T-helper 2 cell treated with Interferon-gamma antibody and Interleukin-4, amounts not matched to agents 100 ng/mL and 5 ng/mL, for 36 hours (primary cell): ENCODE data around the gene EPAS1. TPM values are rescaled to one million over a fixed set of nuclear protein-coding genes. Genes with fewer than 3 reads are reported as not detected.

Source experiments
- intact Hi-C: fragments of 100-400 bp; cut with micrococcal nuclease; formaldehyde crosslinking; loops from one replicate; pipeline ENCODE4 v1.15.1; 2023
- total RNA-seq: library from RNA; stranded (reverse); gene quantifications from 2 replicates; pipeline ENCODE4 v1.2.3, GENCODE V29; 2022

EPAS1 gene
- total RNA-seq, 1 donor from 2014 or later, result 28.2 TPM

DNA sequence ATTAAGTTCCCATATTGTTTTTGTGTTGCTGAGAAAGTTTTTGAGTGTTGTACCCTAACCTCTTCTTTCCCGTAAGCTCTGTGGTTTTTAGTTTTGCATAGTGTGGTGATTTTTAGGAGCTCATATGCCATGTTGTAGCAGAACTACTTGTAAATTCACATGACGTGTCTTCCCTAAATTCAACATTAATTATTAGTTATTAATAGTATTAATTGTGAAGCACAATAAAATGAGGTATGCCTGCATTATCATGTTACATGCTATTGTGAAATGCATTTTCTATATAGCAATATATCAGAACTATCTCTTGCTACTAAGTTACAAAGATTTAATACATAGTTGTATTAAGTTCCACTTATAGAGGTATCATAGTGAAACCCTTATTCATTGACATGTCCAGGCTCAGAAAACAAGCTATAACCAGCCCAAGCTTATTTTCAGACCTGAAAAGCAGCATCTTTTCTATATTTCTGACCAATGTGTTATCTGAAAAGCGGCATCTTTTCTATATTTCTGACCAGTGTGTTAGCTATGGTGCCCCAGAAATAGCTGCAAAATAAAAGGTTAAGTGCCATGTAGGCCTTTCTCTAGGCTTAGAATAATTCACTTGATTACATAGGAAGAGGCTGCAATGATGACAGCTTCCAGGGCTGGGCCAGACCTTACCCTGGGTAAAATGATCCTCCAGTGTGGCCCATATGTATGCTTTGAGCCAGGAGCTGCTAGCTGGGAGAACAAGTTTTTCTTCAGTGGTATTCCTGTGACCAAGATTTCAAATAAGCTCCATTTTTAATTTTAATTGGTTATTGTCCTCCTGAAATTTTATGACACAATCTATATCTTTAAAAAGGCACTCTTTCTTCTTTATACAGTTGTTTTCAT lies 21.6 kb downstream of the EPAS1 start:
- intact Hi-C loops, result no loop called here

DNA sequence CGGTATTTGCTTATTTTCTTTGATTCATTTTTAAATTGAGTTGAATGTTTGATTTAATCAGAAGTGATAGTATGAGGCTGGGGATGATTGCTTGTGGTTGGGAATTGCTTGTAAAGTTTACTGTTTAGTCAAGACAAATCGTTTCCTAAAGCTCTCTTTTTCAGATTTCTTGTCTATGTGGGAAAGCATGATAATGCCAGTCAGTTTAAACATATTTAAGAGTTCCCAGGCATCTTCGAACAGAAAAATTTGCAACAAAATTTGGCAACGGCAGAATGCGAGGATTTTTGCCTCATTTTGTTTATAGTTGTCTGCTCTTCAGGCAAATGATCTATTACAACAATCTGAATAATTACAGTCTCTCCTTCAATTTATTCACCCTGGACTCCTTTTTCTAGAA lies 22.5 kb downstream of the EPAS1 start:
- intact Hi-C loops, result no loop called here

DNA sequence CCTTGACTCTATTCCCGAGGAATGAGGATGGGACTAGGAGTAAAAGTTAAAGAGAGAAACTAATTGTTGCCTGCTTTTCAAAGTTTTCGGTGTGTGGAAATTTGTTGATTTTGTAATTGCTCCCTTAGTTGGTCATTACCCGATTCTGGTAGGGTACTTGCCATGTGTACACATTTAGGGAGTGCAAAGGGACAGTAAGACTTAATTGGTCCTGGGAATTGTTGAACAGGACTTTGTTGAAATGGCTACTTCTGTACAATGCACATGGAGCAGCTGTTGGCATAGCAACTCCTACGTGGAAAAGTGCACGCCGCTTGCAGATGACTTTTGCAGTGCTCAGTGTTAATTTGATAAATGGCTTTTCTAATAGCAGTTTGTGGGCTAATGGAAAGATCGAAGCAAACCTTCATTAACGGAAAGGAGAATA lies 22.9 kb downstream of the EPAS1 start:
- intact Hi-C loops, result no loop called here

DNA sequence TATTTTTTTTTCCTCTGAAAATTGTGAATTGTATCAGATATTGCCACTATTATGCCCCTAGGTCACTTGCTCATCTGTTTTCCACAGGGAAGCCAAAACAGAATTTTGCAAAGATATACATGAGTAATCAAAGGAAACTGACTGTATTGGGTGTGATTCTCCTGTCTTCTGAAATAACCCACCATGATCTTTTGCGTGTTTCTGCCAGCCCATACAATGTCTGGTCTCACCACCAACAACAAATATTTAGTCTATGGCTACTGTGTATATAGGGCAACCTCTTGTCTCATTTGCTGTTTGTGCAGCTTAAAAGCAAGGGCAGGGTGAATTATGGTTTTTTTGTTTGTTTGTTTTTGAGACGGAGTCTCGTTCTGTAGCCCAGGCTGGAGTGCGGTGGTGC lies 26.5 kb downstream of the EPAS1 start:
- intact Hi-C loops, result no loop called here

DNA sequence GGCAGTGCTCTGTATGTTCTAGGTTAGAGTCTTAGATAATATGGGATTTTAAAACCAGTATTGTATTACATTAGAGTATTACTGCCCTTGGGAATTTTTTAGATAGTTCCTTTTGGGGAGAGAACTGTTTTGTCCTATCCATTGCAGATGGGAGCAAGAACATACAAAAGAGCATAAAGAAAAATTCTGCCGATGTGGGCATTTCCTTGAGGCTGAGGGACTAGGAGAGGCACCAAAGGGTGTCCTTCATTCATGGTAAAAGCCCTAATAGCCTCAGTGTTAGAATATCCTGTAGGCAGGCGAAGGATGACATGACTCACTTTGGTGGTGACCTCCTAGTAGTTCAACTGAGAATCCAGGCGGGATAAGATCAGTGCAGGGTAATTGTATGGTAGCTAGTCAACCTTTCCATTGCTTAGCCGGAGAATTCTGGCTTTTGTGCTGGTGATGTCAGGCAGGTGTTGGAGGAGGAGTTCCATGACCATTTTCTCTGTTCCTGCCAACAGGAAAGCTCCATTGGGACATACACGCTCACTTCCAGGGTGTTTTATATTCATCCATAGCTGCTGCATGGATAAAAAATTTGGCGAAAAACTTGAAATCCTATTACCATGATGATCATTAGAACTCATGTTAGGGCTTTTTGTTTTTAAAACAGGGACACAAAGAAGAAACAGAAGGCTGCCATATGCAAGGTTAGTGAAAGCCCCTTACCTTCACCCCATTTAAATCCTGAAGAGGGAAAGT lies 28.1 kb downstream of the EPAS1 start:
- intact Hi-C loops, result no loop called here

DNA sequence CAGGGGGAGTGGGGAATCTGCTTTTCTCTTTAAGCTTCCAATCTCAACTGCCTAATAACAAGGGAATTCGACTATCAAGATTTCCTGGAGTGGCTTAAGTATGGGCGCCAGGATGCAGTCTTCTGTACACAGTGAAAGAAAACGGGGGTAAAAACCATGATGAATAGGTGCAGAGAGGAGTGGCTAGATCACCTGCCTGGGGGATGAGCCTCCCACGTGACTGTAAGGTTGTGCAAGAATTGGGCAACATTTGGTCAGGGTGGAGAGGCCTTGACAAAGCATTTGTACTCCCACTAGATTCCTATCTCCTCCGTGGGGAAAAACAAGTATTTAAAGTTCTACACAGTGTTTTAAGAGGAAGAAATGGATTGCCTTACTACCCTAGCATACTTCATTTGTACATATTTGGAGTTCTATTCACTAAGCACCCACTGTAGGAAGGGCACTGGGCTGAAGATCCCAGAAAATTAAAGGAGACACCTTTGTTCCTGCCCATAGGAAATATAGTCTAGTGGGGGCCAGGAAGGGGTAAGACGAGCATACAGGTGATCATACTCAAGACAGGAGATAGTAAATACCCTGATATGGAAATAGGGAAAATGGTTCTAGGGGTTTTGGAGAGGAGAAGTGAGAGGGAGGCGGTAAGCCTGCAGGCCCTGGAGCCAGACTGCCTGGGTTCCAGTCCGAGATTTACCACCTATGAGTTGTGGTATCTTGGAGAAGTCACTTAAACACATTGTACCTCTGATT lies 29.2 kb downstream of the EPAS1 start:
- intact Hi-C loops, result no loop called here

DNA sequence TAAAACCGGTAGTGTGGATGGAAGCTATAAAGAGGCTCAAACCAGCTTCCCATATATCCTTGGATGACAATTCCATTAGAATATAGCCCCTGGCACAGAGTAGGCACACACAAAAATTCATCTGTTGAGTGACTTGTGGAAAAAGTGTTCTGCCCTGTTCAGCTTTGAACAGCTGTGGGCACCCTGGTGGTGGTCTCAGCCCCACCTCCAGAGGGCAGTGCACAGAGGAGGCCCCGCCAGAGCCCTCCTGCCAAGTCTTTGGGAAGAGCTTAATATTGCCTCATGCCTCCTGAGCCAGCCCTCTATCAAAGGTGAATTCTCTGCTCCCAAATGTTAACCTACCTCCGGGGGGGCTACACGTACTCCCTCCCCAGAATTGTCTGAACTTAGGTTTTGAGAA lies 30.4 kb downstream of the EPAS1 start:
- intact Hi-C loops, result no loop called here

DNA sequence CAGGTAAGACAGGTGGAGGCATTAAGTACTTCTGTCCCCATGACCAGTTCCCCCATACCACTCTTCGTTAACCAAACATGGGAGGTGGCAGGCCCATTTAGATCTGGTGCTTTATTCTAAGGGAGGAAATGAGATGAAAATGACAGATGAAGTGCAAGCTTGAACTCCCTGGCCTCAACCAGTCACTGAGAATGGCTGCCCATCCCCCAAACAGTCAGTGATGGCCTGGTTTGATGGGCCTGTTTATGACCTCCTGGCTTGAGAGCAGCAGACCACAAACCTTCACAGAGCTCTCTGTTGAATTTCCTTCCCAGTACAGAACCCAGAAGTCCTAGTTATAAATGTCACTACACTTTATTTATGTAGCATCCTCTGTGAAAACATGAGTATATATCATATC lies 31.1 kb downstream of the EPAS1 start:
- intact Hi-C loops, result no loop called here

DNA sequence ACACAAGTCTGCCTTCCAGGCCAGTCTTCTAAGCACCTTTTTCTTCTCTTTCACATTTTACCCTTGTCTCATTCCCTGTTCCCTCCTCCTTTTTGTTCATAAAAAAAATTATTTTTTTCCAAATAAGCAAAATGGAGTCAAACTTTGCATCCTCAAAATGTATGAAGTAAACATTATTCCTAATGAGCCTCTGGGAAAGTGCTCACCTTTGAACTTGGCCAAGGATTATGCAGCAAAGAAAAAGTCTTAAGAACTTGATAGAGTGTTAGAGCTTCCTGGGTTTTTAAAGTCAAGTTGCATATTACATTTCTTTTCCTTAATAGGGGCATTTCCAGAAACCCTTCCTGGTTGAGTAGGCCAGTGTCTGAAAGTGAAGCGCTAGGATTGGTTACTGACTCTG lies 31.6 kb downstream of the EPAS1 start:
- intact Hi-C loops, result no loop called here

DNA sequence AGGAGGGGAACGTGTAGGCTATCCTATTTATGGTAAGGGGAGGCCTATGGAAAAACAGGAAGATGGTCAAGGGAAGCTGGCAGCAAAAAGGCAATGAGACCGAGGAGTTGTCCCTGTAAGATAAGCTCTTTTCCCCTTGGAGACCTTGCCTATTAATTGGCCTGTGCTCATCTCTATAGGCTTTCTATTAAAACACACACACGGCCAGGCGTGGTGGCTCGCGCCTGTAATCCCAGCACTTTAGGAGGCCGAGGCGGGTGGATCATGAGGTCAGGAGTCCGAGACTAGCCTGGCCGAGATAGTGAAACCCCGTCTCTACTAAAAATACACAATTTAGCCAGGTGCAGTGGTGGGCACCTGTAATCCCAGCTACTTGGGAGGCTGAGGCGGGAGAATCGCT lies 32.1 kb downstream of the EPAS1 start:
- intact Hi-C loops, result no loop called here

DNA sequence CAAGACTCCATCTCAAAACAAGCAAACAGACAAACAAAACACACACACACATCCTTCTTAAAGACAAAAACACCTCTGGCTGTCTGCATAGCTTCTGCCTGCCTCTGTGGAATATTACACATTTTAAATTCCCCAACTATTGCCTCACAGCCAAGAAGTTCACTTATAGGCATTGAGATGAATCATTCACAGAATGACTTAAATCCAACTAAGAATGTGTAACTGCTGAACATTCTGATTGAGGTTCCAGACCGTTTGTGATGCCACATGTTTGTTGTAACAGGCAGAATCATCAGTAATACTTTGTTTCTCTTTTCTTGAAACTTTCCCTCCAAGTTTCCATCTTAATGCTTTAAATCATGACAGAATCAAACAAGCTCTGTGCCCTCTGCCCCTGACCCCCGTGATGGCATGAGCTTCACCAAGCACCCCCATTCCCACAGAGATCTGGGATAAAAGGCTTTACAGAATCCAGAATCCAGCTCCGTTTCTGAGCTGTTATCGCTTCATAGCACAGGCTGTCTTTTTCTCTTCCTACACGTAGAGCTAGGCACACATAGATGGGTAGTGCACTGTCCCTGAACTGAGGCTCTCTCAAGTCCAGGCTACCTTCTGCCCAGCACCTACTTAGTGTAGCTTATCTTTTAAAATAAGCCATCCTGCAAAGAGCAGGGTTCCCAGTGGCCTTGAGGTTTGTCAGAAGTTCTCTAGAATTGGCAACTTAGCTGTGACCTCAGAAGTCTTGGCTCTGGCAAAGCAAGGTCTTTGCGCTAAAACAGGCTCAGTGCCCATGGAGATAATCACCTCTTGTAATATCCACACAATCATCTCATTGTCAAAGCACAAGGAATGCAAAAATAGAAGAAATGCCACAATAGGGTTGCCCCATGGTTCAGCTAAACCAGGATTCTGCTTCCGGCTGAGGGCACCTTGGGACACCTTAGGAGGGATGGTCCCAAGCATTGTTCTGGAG lies 32.9 kb downstream of the EPAS1 start:
- intact Hi-C loops, result no loop called here

DNA sequence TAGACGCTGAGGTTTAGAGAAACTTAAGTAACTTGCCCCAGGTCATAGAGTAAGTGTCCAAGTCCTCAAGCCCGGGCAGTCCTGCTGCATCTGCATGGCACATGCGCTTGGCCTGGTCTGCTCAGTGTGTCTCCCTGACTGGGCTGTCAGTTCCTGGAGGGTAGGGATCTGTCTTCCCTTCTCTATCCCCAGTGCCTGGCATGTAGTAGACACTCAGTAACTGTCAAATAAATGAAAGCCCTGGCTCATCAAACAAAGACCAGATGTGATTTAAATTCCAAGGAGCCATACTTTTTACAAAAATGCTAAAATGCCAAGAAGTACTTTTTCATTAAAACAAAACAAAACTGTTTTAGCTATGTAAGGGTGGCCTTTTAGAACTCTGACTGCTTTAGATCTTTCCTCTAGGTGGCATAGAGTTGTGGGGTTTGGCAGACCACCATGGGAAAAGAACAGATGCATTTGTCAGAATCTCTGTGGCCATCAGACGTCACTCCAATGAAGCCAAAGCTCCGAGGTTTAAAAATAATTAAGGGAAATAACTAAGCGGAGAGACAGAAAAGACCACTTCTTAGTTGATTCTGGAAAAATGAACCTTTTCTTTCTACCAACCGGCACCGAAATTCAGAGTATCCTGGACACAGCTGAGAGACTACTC lies 34.0 kb downstream of the EPAS1 start:
- intact Hi-C loops, result no loop called here

DNA sequence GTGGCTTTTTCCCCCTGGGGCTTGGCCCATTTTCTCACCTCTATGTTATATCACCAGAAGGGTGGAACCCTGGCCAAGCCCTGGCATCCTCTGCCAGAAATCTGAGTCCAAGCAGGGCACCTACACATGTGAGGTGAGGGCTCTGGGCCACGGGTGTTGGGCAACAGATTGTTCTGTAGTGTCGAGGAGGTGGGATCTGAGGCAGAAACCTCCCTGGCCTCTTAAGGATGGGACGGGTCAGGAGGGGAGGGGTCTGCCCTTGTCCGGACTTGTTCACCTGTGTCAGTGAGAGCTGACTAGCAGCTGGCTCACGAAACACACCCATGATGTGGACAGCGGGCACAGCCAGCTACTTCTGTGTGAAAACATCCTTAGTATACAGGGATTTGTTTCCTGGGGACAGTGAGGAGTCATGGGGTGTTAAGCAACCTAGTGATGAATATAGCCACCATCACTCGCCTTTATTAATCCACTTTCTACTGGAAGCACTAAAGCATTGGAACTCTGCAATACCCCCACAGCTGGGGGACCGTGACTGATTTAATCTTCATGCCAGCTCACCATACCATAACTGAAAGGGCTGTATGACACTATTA lies 35.6 kb downstream of the EPAS1 start:
- intact Hi-C loops, result no loop called here

DNA sequence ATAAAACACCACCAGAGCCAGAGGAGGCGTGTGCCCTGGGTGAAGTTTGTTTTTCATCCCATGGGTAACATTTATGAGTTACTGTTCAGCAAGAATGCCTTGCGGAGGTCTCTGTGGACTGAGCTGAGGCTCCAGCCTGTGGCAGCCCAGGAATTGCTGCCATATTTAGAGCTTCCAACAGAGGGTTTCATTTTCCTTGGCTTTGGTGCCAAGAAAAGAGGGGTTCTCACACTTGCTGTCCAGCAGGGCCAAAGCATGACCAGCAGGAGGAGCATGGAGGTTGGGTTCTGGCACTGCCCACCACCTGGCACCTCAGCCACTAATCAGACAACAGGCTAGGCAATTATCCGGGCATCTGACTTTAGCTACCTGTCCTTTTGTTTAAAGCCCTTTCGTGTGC lies 36.7 kb downstream of the EPAS1 start:
- intact Hi-C loops, result no loop called here

DNA sequence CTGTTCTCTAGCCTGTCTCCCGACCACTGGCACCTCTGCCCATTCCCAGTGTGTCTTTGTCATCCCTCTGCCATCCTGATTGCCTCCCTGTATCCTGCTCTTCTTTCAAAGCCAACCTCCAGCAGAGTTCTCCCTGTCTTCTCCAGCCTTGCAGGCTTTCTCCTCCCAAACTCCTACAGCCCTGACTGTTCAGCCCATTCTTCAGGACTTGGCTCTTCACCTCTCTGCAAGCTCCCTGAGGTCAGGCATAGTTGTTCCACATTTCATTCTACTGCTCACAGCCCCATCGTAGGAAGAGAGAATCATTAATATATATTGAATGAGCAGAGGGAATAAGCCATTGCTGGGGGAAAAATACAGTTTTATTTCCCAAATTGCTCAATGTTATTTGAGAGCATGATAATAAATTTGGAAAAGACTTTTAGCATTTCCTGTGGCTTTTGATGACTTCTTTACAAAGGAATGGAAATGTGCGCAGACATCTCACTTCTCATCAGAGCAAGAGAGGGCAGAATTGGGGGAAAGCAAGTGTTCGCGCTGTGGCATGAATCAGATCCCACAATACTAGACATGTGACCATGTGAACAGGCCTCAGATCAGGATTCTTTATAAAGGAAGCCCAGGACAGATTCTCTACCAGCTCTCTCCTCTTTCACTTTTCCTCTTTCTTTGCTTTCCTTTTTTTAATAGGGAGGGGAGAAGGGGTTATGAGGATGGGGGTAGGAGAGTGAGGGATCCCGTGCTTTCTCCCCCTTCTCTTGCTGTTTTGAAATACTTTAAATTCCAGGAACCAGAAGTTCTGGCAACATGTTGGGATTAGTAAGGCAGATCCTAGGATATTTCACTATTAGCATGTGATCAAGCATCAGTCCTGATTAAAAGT lies 37.4 kb downstream of the EPAS1 start:
- intact Hi-C loops, result no loop called here

DNA sequence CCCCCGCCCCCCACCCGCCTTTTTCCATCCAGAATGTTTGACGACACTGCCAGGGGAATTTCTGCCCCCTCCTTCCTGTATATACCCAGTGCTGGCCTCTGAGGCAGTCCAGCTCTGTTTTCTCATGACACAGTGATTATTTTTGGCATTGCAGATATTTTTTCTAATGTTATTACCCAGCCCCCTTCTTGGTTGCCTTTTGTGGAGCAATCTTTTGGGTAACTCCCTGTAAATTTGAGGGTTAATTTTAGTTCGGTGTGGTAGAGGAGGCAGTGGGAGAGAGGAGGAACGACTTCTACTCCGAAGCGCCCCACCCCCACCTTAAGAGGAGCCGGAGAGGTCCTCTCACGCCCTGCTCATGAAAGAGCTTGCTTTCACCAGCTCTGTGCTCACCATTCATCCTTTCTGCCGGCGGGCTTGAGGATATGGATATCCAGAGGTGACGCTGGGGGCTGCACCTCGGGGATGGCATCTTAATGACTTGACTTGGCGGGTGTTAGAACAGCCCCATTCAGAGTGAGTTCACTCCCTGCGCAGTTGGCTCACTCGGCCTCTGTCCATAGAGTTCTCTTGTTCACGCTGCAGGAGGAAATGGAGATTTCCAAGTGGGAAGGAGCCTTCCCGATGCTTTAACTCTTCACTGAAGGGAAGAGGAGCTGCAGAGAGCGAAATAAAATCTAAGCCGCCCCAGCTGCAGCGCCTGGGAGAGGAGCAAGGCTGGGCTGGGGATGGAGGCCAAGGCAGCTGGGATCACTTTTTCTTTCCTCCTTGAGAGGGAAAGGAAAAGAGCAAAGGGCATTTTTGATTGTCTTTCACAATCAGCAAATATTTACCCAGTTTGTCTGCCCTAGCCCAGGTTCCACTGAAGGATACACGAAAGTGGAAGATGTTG lies 38.4 kb downstream of the EPAS1 start:
- intact Hi-C loops, result no loop called here

DNA sequence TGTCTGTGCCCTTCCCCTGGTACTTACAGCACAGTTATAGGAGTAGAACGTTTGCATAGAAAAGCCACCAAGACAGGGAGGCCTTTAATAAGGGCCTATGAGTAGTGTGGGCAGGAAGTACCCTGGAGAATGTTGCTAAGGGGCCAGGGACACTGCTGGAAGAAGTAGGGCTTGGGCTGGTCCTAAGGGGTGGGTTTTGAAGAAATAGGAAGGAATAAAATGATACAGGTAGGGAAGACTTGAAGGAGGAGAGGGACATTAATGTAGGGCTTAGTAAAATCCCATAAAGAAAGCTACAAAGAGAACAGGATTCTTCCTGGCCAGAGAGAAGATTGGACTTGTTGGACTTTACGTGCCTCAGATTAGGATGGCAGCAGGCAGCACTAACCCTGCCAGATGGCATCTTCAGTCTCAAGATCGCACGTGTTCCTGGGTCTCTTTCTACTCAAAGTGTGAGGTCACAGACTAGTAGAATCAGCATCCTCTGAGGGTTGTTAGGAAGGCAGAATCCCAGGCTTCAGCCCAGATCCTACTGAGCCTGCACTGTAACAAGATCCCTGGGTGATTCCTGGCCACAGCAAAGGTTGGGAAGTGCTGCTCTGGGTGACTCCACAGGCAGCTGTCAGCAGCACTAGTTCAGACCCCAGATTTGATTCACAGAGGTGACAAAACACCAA lies 39.2 kb downstream of the EPAS1 start:
- intact Hi-C loops, result no loop called here
